ENCODE data around the gene SKIC3.

DNA sequence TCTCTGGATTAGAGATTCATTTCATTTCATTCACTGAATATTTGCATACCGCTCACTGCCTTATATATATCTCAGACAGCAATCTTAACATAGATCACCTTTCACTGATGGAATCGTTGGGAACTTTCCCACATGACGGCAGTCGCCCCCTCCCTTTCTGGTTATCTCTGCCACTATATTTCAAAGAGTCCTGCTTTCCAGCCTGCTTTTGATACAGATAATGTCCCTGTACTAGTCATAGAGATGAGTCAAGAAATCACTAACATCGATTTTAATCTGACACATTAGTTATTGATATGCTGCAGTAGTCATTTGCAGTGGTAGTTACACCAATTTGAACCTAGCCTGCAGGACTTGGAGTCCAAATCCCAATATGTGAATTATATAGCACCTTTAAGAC is 8.6 kb upstream of the SKIC3 start:
- TF ChIP-seq SREBF2 (IDR thresholded peaks at IDR 0.05), result no peak
- TF ChIP-seq CTCF (IDR thresholded peaks at IDR 0.05), result no peak
- TF ChIP-seq JUN (IDR thresholded peaks at IDR 0.05), result no peak
- no peak for TF ChIP-seq NFE2L2 (conservative IDR thresholded peaks at IDR 0.05; ENCODE audit: low read length)
- no peak for TF ChIP-seq FOSL2 (IDR thresholded peaks at IDR 0.05)
- TF ChIP-seq FOSL2 (CRISPR knock-in tag; IDR thresholded peaks at IDR 0.05), result no peak

Measured in A549 (cell line).